Activated CD4-positive, alpha-beta T cell treated with anti-CD3 and anti-CD28 coated beads for 1 hour (primary cell): Measurements from ENCODE around the gene GULP1.

Source experiments
- DNase-seq: peaks from one replicate; pipeline ENCODE4 v3.0.0-alpha.2; 2020

The GULP1 gene

GRCh38 chr2:188381614-188382013 is 89.9 kb downstream of the GULP1 start:
- no peak for DNase-seq

- no peak for DNase-seq
These were observed 90.4 kb downstream of the GULP1 start for GRCh38 chr2:188382107-188382506.

GRCh38 chr2:188383158-188383557 is 91.5 kb downstream of the GULP1 start:
- DNase-seq, result no peak

- no peak for DNase-seq
These were observed 94.2 kb downstream of the GULP1 start for GRCh38 chr2:188385857-188386256.

GRCh38 chr2:188388831-188389230 is 97.2 kb downstream of the GULP1 start:
- DNase-seq, result no peak

GRCh38 chr2:188391354-188391753 is 99.7 kb downstream of the GULP1 start:
- no peak for DNase-seq

- DNase-seq, result no peak
These were observed 103.3 kb downstream of the GULP1 start for GRCh38 chr2:188394931-188395472.

- DNase-seq, result no peak
These were observed 104.4 kb downstream of the GULP1 start for GRCh38 chr2:188395903-188396689.

- DNase-seq, result no peak
These were observed 107.5 kb downstream of the GULP1 start for GRCh38 chr2:188399159-188399558.

GRCh38 chr2:188403676-188404075 is 112.0 kb downstream of the GULP1 start:
- no peak for DNase-seq

- no peak for DNase-seq
These were observed 112.8 kb downstream of the GULP1 start for GRCh38 chr2:188404341-188405004.

- DNase-seq, result no peak
These were observed 114.7 kb downstream of the GULP1 start for GRCh38 chr2:188406414-188406813.

GRCh38 chr2:188410504-188411235 is 119.0 kb downstream of the GULP1 start:
- DNase-seq, result no peak

- no peak for DNase-seq
These were observed 120.5 kb downstream of the GULP1 start for GRCh38 chr2:188412190-188412589.

- no peak for DNase-seq
These were observed 122.7 kb downstream of the GULP1 start for GRCh38 chr2:188414411-188414810.

- DNase-seq, result no peak
These were observed 123.4 kb downstream of the GULP1 start for GRCh38 chr2:188414869-188415753.

- DNase-seq, result no peak
These were observed 124.0 kb downstream of the GULP1 start for GRCh38 chr2:188415754-188416083.

- no peak for DNase-seq
These were observed 124.7 kb downstream of the GULP1 start for GRCh38 chr2:188416367-188416766.

GRCh38 chr2:188422726-188423125 is 131.1 kb downstream of the GULP1 start:
- no peak for DNase-seq

- DNase-seq, result no peak
These were observed 133.6 kb downstream of the GULP1 start for GRCh38 chr2:188425266-188425665.

- DNase-seq, result no peak
These were observed 134.4 kb downstream of the GULP1 start for GRCh38 chr2:188426121-188426520.

GRCh38 chr2:188430705-188431104 is 139.0 kb downstream of the GULP1 start:
- DNase-seq, result no peak

- DNase-seq, result no peak
These were observed 142.3 kb downstream of the GULP1 start for GRCh38 chr2:188434018-188434417.
